Caco-2 (cell line): ENCODE measurements around the gene SGCG. TPM values are rescaled to one million over a fixed set of nuclear protein-coding genes. Genes with fewer than 3 reads are reported as not detected.

Experiments
- BruUV-seq: library from RNA; stranded (reverse); fragments of 400-500 nt; replicated peaks from 2 replicates; lab custom pipeline; 2021; lab: Mats Ljungman, UMichigan
- CTCF ChIA-PET: fragments of 300-600 bp; sonication (Branson Sonifier 250); formaldehyde crosslinking; loops from one replicate; lab custom pipeline; 2022; ENCODE audit warnings: antibody characterized with exemption; lab: Charles Lee
- POLR2A ChIA-PET: fragments of 300-600 bp; sonication (Branson Sonifier 250); formaldehyde crosslinking; loops from one replicate; lab custom pipeline; 2022; ENCODE audit warnings: antibody characterized with exemption; lab: Charles Lee
- DNase-seq, 2 experiments: peaks; one replicate each; pipeline versions ENCODE4 v3.0.0 to v3.0.0-alpha.2; 2020 to 2022
- H3K27me3 ChIP-seq: replicated peaks from 2 replicates; pipeline ENCODE4 v1.6.0; 2011; ENCODE audit warnings: low read length; ENCODE audit not compliant: control insufficient read depth, insufficient read depth
- H3K36me3 ChIP-seq: 2 replicates; pipeline ENCODE4 v1.5.1; 2011; ENCODE audit warnings: low read length; ENCODE audit not compliant: control insufficient read depth, insufficient read depth
- H3K4me1 ChIP-seq: fragments of 250-450 bp; sonication (Bioruptor Pico); 2 replicates; pipeline ENCODE4 v1.5.1; 2020; ENCODE audit warnings: mild to moderate bottlenecking
- H3K4me3 ChIP-seq: 2 replicates; pipeline ENCODE4 v1.5.1; 2011; ENCODE audit warnings: low read depth, mild to moderate bottlenecking, control low read depth, low read length
- H3K9me3 ChIP-seq: fragments of 250-450 bp; sonication (Bioruptor Pico); 2 replicates; pipeline ENCODE4 v1.5.1; 2020; ENCODE audit warnings: mild to moderate bottlenecking, moderate library complexity
- H3K27ac Mint-ChIP-seq: one replicate; pipeline ENCODE4 v1.8.0; 2022; ENCODE audit warnings: mixed read lengths; ENCODE audit not compliant: unreplicated experiment
- H3K27me3 Mint-ChIP-seq: one replicate; pipeline ENCODE4 v1.8.0; 2022; ENCODE audit warnings: mixed read lengths; ENCODE audit not compliant: insufficient read depth, unreplicated experiment
- H3K36me3 Mint-ChIP-seq: one replicate; pipeline ENCODE4 v1.8.0; 2022; ENCODE audit warnings: mild to moderate bottlenecking, mixed read lengths; ENCODE audit not compliant: insufficient read depth, unreplicated experiment
- H3K4me1 Mint-ChIP-seq: one replicate; pipeline ENCODE4 v1.8.0; 2022; ENCODE audit warnings: low read depth, mixed read lengths; ENCODE audit not compliant: unreplicated experiment
- H3K4me3 Mint-ChIP-seq: one replicate; pipeline ENCODE4 v1.8.0; 2022; ENCODE audit warnings: mild to moderate bottlenecking, moderate library complexity, mixed read lengths; ENCODE audit not compliant: unreplicated experiment
- H3K9me3 Mint-ChIP-seq: one replicate; pipeline ENCODE4 v1.8.0; 2022; ENCODE audit warnings: mixed read lengths; ENCODE audit not compliant: unreplicated experiment
- intact Hi-C: fragments of 100-400 bp; cut with micrococcal nuclease; formaldehyde crosslinking; loops from one replicate; pipeline ENCODE4 v1.10.0; 2022; ENCODE audit not compliant: unreplicated experiment
- total RNA-seq: library from RNA; stranded (reverse); gene quantifications from 2 replicates; pipeline ENCODE4 v1.2.3, GENCODE V29; 2022
- TF ChIP-seq, protein P1 (sequence below), 2 experiments: fragments of 200-600 bp in 1 of 2; IDR thresholded peaks; 1 replicate in 1 of 2; 2 replicates in 1 of 2; pipeline versions ENCODE4 v1.5.1 to v1.8.0; 2011 to 2022; ENCODE audit warnings: antibody characterized with exemption in 1 of 2, control low read depth in 1 of 2, inconsistent platforms in 1 of 2, low read depth in 1 of 2, low read length in 1 of 2, mild to moderate bottlenecking in 1 of 2, moderate library complexity in 1 of 2; ENCODE audit not compliant: insufficient read depth in 1 of 2, severe bottlenecking in 1 of 2, unreplicated experiment in 1 of 2

SGCG gene
- total RNA-seq, 1 experiment from 2014 or later: not detected

DNA sequence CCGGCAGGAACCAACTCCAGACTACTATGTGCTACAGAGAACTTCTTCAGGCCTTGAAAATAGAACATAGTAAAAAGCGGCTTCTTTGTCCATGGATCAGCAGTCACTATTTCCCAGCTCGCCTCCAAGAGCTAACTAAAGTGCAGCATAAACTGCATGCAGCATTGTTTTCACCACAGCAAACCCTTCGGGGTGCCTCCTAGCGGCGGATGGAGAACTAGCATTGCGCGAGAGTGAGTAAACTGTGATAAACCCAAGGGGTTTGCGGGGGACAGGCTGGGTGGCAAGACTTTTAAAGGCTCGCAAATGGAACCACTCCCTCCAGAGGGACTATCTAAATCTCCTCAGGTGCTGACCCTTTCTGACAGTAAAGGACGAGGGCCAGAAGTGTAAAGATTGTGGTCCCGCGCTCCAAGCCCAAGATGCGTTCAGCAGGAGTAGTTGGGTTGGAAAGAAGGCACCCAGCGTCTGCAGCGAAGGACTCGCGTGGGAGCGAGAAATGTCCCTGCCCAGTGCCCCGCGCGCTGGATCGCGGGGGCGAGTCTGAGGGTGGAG is 21.5 kb upstream of the SGCG start:
- no peaks in the 10 kb centered on the region for H3K27me3 Mint-ChIP-seq
- no peak overlapping the region for H3K27ac Mint-ChIP-seq
- no peaks in the 10 kb centered on the region for H3K36me3 Mint-ChIP-seq
- H3K4me1 ChIP-seq: no peaks in the 10 kb centered on the region
- intact Hi-C loops: no loop called here
- no peaks in the 10 kb centered on the region for H3K9me3 Mint-ChIP-seq
- H3K36me3 ChIP-seq: no peaks in the 10 kb centered on the region
- H3K4me3 ChIP-seq: no peak overlapping the region
- no peak overlapping the region for H3K4me3 Mint-ChIP-seq
- H3K27me3 ChIP-seq: no peaks in the 10 kb centered on the region
- BruUV-seq: no TSS peak
- TF ChIP-seq, protein P1, sequence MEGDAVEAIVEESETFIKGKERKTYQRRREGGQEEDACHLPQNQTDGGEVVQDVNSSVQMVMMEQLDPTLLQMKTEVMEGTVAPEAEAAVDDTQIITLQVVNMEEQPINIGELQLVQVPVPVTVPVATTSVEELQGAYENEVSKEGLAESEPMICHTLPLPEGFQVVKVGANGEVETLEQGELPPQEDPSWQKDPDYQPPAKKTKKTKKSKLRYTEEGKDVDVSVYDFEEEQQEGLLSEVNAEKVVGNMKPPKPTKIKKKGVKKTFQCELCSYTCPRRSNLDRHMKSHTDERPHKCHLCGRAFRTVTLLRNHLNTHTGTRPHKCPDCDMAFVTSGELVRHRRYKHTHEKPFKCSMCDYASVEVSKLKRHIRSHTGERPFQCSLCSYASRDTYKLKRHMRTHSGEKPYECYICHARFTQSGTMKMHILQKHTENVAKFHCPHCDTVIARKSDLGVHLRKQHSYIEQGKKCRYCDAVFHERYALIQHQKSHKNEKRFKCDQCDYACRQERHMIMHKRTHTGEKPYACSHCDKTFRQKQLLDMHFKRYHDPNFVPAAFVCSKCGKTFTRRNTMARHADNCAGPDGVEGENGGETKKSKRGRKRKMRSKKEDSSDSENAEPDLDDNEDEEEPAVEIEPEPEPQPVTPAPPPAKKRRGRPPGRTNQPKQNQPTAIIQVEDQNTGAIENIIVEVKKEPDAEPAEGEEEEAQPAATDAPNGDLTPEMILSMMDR (IDR thresholded peaks at IDR 0.05; ENCODE audit: insufficient read depth in 1 of 2, low read depth in 1 of 2, low read length in 1 of 2, severe bottlenecking in 1 of 2, unreplicated experiment in 1 of 2): no peak
- H3K9me3 ChIP-seq: no peaks in the 10 kb centered on the region
- H3K4me1 Mint-ChIP-seq: no peaks in the 10 kb centered on the region
- no peak for DNase-seq
- ChIA-PET CTCF (no interaction called here), POLR2A (no interaction called here)

DNA sequence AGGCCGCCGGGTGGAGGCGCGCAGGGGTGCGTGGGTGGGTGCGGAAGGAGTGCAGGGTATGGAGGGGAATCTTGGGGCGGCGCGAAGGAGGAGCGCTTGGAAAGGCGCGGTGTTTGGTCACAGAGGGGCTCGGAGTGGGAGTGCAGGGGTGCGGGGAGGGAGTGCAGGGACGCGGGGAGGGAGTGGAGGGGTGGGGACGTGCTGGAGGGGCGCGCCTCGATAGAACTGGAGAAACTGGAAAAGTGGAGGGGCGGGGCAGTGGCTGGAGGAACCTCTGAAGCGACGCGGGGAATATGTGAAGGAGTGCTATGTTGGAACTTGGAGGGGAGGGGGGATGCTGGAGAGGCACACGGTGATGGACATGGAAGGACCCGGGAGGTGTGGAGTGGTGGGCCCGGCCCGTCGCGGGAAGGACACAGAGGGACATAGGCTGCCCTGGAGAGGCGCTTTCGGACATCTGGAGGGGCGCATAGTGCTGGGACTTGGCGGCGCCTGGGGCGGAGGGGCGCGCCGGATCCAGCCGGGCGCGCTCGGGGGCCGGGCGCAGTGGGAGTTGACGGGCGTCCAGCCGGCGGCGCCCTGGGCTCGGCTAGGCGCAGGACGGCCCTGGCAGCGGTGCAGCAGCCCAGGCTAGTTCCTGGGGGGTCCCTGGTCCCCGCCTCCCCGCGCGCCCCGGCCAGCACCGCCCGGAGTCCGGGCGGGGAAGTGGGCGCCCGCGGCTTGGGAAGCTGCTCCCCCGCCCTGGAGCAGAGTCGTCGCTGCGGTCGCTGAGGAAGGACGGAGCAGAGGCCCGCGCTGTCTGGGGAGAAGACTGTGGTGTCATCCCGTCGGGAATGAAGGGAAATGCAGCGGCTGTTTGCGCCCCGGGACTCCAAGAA is 20.8 kb upstream of the SGCG start:
- Histone ChIP-seq H3K4me3 (no peak overlapping the region), H3K27me3 (no peaks in the 10 kb centered on the region), H3K36me3 (no peaks in the 10 kb centered on the region), H3K4me1 (no peaks in the 10 kb centered on the region), H3K9me3 (no peaks in the 10 kb centered on the region)
- H3K27me3 Mint-ChIP-seq: no peaks in the 10 kb centered on the region
- H3K9me3 Mint-ChIP-seq: no peaks in the 10 kb centered on the region
- no peaks in the 10 kb centered on the region for H3K36me3 Mint-ChIP-seq
- no peaks in the 10 kb centered on the region for H3K4me1 Mint-ChIP-seq
- no peak for DNase-seq
- BruUV-seq: no TSS peak
- POLR2A ChIA-PET: no interaction called here
- intact Hi-C loops: no loop called here
- CTCF ChIA-PET: no interaction called here
- TF ChIP-seq, protein P1 (IDR thresholded peaks at IDR 0.05; ENCODE audit: insufficient read depth in 1 of 2, low read depth in 1 of 2, low read length in 1 of 2, severe bottlenecking in 1 of 2, unreplicated experiment in 1 of 2): no peak
- H3K27ac Mint-ChIP-seq: peak overlapping the region; percentile 4
- no peak overlapping the region for H3K4me3 Mint-ChIP-seq

DNA sequence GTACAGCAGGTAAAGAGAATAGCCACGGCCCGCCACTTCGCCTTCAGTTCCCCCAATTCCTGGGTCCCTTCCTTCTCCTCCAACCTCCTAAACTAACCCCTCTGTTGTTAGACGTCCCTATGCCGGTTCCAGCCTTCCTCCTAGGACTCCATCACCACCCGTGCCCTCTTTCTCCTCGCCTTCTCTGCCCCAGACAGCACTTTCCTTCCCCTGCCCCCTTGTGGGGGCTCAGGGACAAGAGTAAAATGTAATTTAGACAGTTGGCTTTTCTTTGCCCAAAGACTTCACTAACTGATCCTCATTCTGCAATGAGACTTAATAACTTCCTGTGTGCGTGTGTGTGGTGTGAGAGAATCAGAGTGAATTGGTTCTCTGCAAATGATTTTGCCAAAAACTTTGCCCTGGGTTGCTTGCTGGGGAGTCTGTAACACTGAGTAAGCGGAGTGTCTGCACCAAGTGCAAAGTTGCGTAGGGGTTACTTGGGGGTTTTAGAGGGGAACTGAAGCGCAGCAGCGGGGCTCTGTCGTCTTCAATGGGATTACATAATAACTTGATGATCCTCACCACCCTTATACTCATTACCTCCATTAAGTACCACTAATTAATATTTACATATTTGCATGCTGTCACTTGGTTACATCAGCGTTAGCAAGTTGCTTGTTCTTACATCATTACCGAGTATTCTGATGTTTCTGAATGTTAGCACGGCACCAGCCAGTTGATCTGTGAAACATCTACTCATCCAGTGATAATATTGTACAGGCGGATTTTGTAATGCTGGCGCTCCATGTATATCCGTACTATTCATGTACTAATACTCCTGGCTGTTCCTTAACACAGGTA is 19.9 kb upstream of the SGCG start:
- CTCF ChIA-PET: no interaction called here
- Mint-ChIP-seq H3K4me1 (no peaks in the 10 kb centered on the region), H3K27me3 (no peaks in the 10 kb centered on the region), H3K9me3 (no peaks in the 10 kb centered on the region), H3K27ac (peak overlapping the region; percentile 4), H3K36me3 (no peaks in the 10 kb centered on the region), H3K4me3 (no peak overlapping the region)
- no peak for DNase-seq
- Histone ChIP-seq H3K4me1 (no peaks in the 10 kb centered on the region), H3K36me3 (no peaks in the 10 kb centered on the region), H3K9me3 (no peaks in the 10 kb centered on the region), H3K27me3 (no peaks in the 10 kb centered on the region), H3K4me3 (no peak overlapping the region)
- POLR2A ChIA-PET: no interaction called here
- TF ChIP-seq, protein P1 (IDR thresholded peaks at IDR 0.05; ENCODE audit: insufficient read depth in 1 of 2, low read depth in 1 of 2, low read length in 1 of 2, severe bottlenecking in 1 of 2, unreplicated experiment in 1 of 2): no peak
- BruUV-seq: no TSS peak
- intact Hi-C loops: no loop called here
